HCT116 (cell line): ENCODE measurements around the gene SELENOH.

ENCODE experiments used
- POLR2AphosphoS5 ChIP-seq: IDR thresholded peaks from 2 replicates; pipeline ENCODE4 v1.6.1; 2011; ENCODE audit warnings: mild to moderate bottlenecking, low read depth, low read length, moderate library complexity
- TF ChIP-seq, protein P1 (sequence below), 3 experiments: fragments of 200-600 bp in 1 of 3; sonication (generic) in 1 of 3; IDR thresholded peaks in 2 of 3; conservative IDR thresholded peaks in 1 of 3; 2 replicates each; pipeline ENCODE4 v1.5.1; 2012 to 2017; ENCODE audit warnings: low read depth in 2 of 3, low read length in 2 of 3, antibody characterized with exemption in 1 of 3, borderline replicate concordance in 1 of 3, control low read depth in 1 of 3, mild to moderate bottlenecking in 1 of 3, mixed read lengths in 1 of 3, mixed run types in 1 of 3, moderate library complexity in 1 of 3; ENCODE audit not compliant: insufficient read depth in 1 of 3
- TF ChIP-seq, protein P2 (sequence below): IDR thresholded peaks from 2 replicates; pipeline ENCODE4 v1.6.1; 2011; ENCODE audit warnings: mild to moderate bottlenecking, low read length, moderate library complexity; ENCODE audit not compliant: insufficient replicate concordance; ENCODE audit errors: extremely low read depth

DNA sequence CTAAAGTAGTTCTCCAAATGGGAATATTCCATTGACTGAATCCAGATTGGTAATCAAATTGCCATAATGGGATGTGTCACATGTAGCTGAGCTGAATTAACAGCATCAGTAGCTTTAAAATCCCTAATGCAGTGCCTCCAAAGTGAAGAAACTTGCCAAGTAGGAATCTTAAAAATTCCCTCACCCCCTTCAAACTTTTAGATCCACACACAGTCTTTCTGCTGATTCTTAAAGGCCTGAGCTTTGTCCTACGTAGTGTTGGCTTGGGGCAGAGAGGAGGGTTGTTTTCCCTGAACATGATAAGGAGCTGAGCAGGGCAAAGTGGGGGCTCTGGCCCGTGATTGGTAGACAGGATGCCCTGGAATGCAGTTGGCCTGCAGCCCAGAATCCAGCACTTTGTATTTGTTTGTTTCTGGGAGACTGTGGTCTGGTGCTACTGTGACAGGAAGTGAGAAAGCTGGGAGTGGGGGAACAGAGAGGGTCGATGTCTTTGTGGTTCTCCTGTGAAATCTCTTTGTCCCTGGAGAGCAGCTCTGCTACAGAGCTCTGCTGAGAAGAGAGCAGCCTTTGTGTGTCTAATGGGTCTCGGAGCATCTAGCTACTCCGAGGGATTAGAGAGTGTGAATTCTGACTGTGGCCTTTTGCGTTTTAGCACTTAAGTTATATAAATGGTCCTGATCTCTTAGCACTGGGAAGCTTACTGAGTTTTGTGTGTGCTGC, 37.2 kb downstream of the SELENOH start:
- TF ChIP-seq, protein P1, sequence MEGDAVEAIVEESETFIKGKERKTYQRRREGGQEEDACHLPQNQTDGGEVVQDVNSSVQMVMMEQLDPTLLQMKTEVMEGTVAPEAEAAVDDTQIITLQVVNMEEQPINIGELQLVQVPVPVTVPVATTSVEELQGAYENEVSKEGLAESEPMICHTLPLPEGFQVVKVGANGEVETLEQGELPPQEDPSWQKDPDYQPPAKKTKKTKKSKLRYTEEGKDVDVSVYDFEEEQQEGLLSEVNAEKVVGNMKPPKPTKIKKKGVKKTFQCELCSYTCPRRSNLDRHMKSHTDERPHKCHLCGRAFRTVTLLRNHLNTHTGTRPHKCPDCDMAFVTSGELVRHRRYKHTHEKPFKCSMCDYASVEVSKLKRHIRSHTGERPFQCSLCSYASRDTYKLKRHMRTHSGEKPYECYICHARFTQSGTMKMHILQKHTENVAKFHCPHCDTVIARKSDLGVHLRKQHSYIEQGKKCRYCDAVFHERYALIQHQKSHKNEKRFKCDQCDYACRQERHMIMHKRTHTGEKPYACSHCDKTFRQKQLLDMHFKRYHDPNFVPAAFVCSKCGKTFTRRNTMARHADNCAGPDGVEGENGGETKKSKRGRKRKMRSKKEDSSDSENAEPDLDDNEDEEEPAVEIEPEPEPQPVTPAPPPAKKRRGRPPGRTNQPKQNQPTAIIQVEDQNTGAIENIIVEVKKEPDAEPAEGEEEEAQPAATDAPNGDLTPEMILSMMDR (IDR thresholded peaks at IDR 0.05 in 2 of 3, conservative IDR thresholded peaks at IDR 0.05 in 1 of 3; ENCODE audit: borderline replicate concordance in 1 of 3, insufficient read depth in 1 of 3, low read depth in 2 of 3, low read length in 2 of 3) = no peak
- TF ChIP-seq, protein P2, sequence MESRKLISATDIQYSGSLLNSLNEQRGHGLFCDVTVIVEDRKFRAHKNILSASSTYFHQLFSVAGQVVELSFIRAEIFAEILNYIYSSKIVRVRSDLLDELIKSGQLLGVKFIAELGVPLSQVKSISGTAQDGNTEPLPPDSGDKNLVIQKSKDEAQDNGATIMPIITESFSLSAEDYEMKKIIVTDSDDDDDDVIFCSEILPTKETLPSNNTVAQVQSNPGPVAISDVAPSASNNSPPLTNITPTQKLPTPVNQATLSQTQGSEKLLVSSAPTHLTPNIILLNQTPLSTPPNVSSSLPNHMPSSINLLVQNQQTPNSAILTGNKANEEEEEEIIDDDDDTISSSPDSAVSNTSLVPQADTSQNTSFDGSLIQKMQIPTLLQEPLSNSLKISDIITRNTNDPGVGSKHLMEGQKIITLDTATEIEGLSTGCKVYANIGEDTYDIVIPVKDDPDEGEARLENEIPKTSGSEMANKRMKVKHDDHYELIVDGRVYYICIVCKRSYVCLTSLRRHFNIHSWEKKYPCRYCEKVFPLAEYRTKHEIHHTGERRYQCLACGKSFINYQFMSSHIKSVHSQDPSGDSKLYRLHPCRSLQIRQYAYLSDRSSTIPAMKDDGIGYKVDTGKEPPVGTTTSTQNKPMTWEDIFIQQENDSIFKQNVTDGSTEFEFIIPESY = no peak
- TF ChIP-seq POLR2AphosphoS5 = peak; percentile 68
